ENCODE results near the gene CDH13.

CDH13 gene

GRCh38 chr16:82855471-82855870 lies 228.7 kb downstream of the CDH13 start:
- no peak for DNase-seq

- no peak for DNase-seq
These were observed 231.1 kb downstream of the CDH13 start for GRCh38 chr16:82857693-82858365.

- DNase-seq = no peak
These were observed 232.9 kb downstream of the CDH13 start for GRCh38 chr16:82859662-82860061.

- DNase-seq = no peak
These were observed 233.3 kb downstream of the CDH13 start for GRCh38 chr16:82860071-82860470.

GRCh38 chr16:82862057-82862456 lies 235.3 kb downstream of the CDH13 start:
- no peak for DNase-seq

GRCh38 chr16:82864332-82865040 lies 237.7 kb downstream of the CDH13 start:
- DNase-seq = no peak

- no peak for DNase-seq
These were observed 238.6 kb downstream of the CDH13 start for GRCh38 chr16:82865412-82865811.

GRCh38 chr16:82867485-82867884 lies 240.7 kb downstream of the CDH13 start:
- DNase-seq = no peak

GRCh38 chr16:82874271-82874670 lies 247.5 kb downstream of the CDH13 start:
- DNase-seq = no peak

GRCh38 chr16:82874672-82875071 lies 247.9 kb downstream of the CDH13 start:
- DNase-seq = no peak

GRCh38 chr16:82876951-82877350 lies 250.2 kb downstream of the CDH13 start:
- DNase-seq = no peak

GRCh38 chr16:82878466-82878865 lies 251.7 kb downstream of the CDH13 start:
- no peak for DNase-seq

- DNase-seq = no peak
These were observed 253.6 kb downstream of the CDH13 start for GRCh38 chr16:82880346-82880745.

- DNase-seq = no peak
These were observed 254.7 kb downstream of the CDH13 start for GRCh38 chr16:82881516-82881915.

GRCh38 chr16:82882226-82882625 lies 255.5 kb downstream of the CDH13 start:
- no peak for DNase-seq

- DNase-seq = no peak
These were observed 256.4 kb downstream of the CDH13 start for GRCh38 chr16:82882982-82883835.

GRCh38 chr16:82884320-82884898 lies 257.6 kb downstream of the CDH13 start:
- no peak for DNase-seq

- no peak for DNase-seq
These were observed 259.4 kb downstream of the CDH13 start for GRCh38 chr16:82886146-82886545.

GRCh38 chr16:82888591-82889001 lies 261.8 kb downstream of the CDH13 start:
- DNase-seq = no peak

- no peak for DNase-seq
These were observed 264.7 kb downstream of the CDH13 start for GRCh38 chr16:82891424-82891823.

GRCh38 chr16:82891918-82892317 lies 265.1 kb downstream of the CDH13 start:
- DNase-seq = no peak

- DNase-seq = no peak
These were observed 265.6 kb downstream of the CDH13 start for GRCh38 chr16:82892324-82892723.

- DNase-seq = no peak
These were observed 269.1 kb downstream of the CDH13 start for GRCh38 chr16:82895843-82896242.

All from NCI-H1694 treated with DMSO at 0.1 percent for 48 hours (cell line).